Mesodermal cell (in vitro differentiated cells): ENCODE results near the gene FZD8.
A peak's percentile ranks its signal among the peaks of the same experiment; 100 is the strongest.

ENCODE experiments used
- H3K27ac ChIP-seq: 2 replicates; pipeline ENCODE4 v1.7.0; 2013; ENCODE audit warnings: mild to moderate bottlenecking, low read depth, low read length, moderate library complexity; ENCODE audit not compliant: severe bottlenecking
- H3K36me3 ChIP-seq: 2 replicates; pipeline ENCODE4 v1.7.1; 2013; ENCODE audit warnings: mild to moderate bottlenecking, low read length, moderate library complexity; ENCODE audit not compliant: control insufficient read depth, insufficient read depth
- H3K4me1 ChIP-seq: one replicate; pipeline ENCODE4 v1.7.1; 2013; ENCODE audit warnings: mild to moderate bottlenecking, low read length; ENCODE audit not compliant: insufficient read depth, control insufficient read depth, poor library complexity, severe bottlenecking
- H3K4me3 ChIP-seq: 2 replicates; pipeline ENCODE4 v1.7.0; 2013; ENCODE audit warnings: low read length, control low read depth, mild to moderate bottlenecking; ENCODE audit not compliant: insufficient read depth, poor library complexity, severe bottlenecking; ENCODE audit errors: extremely low read depth
- H3K9me3 ChIP-seq: 2 replicates; pipeline ENCODE4 v1.7.1; 2013; ENCODE audit warnings: mild to moderate bottlenecking, low read length, moderate library complexity; ENCODE audit not compliant: control insufficient read depth
- WGBS, 2 experiments: methylation state at CpG; one replicate each; pipeline ENCODE4 v1.1.5; 2013; ENCODE audit warnings: missing lambda C conversion rate in 2 of 2; ENCODE audit not compliant: insufficient coverage in 2 of 2; 5-methylcytosine and 5-hydroxymethylcytosine counted together

Gene FZD8

DNA sequence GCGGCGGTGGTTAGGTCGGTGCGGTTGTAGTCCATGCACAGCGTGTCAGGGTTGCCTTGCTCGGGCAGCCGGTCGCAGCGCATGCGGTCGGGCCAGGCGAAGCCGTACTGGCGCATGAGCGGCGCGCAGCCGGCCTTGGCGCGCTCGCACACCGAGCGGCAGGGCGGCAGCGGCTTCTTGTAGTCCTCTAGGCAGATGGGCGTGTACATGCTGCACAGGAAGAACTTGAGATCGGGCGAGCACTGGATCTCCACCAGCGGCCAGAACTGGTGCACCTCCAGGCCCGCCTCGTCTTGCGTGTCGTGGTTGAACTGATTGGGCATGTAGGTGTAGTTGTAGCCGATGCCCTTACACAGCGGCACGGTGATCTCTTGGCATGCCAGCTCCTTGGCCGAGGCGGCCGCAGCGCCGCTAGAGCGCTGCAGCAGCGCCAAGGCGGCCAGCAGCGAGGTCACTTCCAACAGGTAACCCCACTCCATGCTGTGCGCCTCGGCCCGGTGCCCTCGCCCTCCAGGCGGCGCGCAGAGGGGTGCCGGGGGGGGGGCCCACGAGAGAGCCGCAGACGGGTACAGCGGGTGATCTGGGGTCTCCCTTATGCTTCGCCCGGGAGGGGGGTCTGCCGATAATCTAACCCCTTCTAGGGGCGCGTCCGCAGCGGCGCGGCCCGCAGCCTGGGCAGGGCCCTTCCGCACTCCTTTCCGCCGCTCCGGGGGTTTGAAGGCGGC, 983 bp downstream of the FZD8 start:
- 0 to 1% methylated on average over 59 to 63 of the region's 72 CpGs for WGBS, 2 experiments
- Histone ChIP-seq H3K4me1 (peaks cover 22% of the 10 kb centered on the region), H3K27ac (no peak overlapping the region), H3K36me3 (no peaks in the 10 kb centered on the region), H3K4me3 (peak overlapping the region; percentile 74), H3K9me3 (no peaks in the 10 kb centered on the region)

DNA sequence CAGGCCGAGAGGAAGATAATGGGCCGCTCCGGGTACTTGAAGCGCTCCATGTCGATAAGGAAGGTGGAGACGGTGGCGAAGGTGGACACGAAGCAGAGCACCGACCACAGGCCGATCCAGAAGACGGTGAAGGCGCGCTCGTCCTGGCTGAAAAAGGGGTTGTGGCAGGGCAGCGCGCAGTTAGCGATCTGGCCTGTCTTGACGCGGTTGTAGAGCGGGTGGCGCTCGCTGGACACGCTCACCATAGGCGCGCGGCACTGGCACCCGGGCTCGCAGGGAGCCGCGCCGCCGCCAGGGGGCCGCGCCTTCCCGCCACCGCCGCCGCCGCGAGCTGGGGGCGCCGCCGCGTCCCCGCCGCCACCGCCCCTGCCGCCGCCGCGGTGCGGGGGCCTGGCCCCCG, 1.6 kb downstream of the FZD8 start:
- H3K27ac ChIP-seq: no peak overlapping the region
- peak overlapping the region; percentile 41 for H3K4me3 ChIP-seq
- 1% methylated on average over 46 to 53 of the region's 53 CpGs for WGBS, 2 experiments

DNA sequence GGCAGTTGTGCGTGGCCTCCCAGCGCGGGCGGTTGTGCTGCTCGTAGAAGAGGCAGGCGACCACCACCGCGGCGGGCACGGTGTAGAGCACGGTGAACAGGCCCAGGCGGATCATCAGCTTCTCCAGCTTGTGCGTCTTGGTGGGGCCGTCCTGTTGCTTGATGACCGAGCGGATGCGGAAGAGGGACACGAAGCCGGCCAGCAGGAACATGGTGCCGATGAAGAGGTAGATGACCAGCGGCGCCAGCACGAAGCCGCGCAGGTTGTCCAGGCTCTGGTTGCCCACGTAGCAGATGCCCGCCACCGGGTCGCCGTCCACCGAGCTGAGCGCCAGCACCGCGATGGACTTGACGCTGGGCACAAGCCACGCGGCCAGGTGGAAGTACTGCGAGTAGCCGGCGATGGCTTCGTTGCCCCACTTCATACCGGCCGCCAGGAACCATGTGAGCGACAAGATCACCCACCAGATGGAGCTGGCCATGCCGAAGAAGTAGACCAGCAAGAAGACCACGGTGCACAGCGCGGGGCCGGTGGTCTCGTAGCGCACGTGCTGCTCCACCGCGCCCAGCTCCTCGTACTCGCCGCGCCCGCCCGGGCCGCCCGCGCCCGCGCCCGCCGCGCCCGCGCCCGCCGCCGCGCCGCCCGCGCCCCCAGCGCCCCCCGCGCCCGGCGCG, 2.2 kb downstream of the FZD8 start:
- H3K36me3 ChIP-seq: no peaks in the 10 kb centered on the region
- 3 to 4% methylated on average over 59 to 64 of the region's 83 CpGs for WGBS, 2 experiments
- peaks cover 23% of the 10 kb centered on the region for H3K4me1 ChIP-seq
- no peak overlapping the region for H3K27ac ChIP-seq
- peak overlapping the region; percentile 41 for H3K4me3 ChIP-seq
- no peaks in the 10 kb centered on the region for H3K9me3 ChIP-seq

More for the DNA sequence above, 1.6 kb downstream of the FZD8 start:
- Histone ChIP-seq H3K4me1 (peaks cover 23% of the 10 kb centered on the region), H3K9me3 (no peaks in the 10 kb centered on the region), H3K36me3 (no peaks in the 10 kb centered on the region)

DNA sequence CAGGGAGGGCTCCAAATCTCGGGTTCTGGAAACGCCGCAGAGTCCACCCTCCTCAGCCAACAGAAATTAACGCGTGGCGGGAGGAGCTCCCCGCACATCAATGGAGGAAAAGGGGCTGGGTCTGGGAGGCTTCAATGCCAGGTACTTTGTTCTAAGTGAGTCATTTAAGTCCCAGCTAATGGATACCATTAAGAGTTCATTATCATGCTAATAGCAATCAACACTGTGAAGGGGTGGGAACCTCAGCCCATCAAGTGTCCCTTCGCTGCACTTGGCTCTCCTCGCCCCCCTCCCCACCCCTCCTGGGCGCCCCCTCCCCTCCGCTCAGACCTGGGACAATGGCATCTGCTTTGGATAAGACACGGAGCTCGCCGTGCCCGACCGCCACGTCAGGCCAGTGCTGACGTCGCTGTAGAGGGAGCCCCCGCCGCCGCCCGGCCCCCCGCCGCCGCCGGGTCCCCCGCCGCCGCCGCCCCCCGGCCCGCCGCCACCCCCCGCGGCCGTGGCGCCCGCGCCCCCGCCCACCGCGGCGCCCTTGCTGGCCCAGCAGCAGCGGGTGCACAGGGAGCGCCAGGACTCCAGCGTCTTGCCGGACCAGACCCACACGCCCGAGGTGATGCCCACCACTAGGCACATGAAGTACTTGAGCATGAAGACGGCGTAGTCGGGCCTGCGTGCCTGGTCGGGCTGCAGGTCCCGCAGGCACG, 2.9 kb downstream of the FZD8 start:
- H3K36me3 ChIP-seq: no peaks in the 10 kb centered on the region
- H3K4me3 ChIP-seq: peak overlapping the region; percentile 41
- 3 to 6% methylated on average over 11 to 18 of the region's 57 CpGs for WGBS, 2 experiments
- no peak overlapping the region for H3K27ac ChIP-seq
- peaks cover 23% of the 10 kb centered on the region for H3K4me1 ChIP-seq
- H3K9me3 ChIP-seq: no peaks in the 10 kb centered on the region

DNA sequence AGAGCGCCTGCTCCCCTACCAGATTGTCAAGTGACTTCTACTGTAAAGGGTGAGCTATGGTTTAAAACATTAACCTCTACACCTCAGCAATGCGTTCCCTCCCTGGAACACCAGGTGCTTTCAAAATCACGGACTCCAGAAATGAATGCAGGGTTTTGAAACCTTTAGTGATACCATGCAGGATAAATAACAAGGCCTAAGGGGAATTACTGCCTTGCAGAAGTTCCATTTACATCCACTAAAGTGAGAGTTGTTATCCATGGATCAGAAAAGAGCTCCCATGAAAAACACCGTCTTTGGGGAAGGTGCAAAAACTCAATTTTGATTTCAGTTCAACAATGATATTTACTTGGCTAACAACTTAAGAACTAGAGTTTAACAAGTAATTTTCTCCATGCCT, 4.0 kb downstream of the FZD8 start:
- H3K36me3 ChIP-seq: no peaks in the 10 kb centered on the region
- no peak overlapping the region for H3K27ac ChIP-seq
- H3K4me3 ChIP-seq: peak overlapping the region; percentile 41
- H3K9me3 ChIP-seq: no peaks in the 10 kb centered on the region
- peaks cover 18% of the 10 kb centered on the region for H3K4me1 ChIP-seq
- 18 to 80% methylated on average over 1 to 2 of the region's 4 CpGs for WGBS, 2 experiments

DNA sequence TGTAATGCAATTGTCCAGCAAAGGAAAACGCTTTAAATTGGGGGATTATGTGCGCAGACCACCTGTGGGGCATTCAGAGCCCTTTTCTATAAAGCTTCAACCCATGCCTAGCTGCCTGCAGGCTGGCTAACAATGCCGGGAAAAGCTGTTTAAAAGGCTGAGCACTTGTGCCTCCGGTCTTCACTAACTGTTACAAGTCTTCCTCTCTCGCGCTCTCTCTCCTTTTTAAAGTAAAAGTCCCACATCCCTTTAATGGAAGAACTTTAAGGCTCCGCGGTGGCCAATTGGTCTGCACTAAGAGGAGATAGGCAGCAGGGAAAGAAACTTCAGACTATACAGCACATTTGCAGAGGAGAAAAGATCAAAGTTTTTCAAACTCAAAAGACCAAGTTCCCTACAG, 4.6 kb downstream of the FZD8 start:
- no peaks in the 10 kb centered on the region for H3K36me3 ChIP-seq
- peak overlapping the region; percentile 41 for H3K4me3 ChIP-seq
- H3K4me1 ChIP-seq: peaks cover 18% of the 10 kb centered on the region
- H3K9me3 ChIP-seq: no peaks in the 10 kb centered on the region
- no peak overlapping the region for H3K27ac ChIP-seq
- WGBS, 2 experiments: 0% methylated on average over 3 of the region's 8 CpGs

DNA sequence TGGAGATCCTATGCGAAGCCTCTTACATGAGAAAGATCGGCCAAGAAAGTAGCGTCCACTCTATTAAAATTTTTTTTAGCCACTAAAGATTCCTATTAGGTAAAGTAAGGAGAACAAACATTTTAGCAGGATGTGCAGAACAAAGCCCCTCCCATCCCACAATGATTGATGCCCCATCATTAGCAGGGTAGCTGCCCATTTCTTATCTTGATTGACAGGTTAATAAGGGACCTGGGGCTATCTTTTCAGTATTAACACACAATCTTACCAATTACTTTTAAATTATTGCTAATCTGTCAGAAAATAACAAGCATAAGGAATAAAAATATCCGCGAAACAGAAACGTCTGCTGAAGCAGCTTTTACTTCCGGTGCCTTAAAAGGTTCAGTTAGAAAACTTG, 5.1 kb downstream of the FZD8 start:
- Histone ChIP-seq H3K4me3 (peak overlapping the region; percentile 41), H3K36me3 (no peaks in the 10 kb centered on the region), H3K9me3 (no peaks in the 10 kb centered on the region), H3K4me1 (peaks cover 18% of the 10 kb centered on the region), H3K27ac (no peak overlapping the region)
- WGBS, 2 experiments: 12 to 50% methylated on average over 1 to 4 of the region's 7 CpGs

DNA sequence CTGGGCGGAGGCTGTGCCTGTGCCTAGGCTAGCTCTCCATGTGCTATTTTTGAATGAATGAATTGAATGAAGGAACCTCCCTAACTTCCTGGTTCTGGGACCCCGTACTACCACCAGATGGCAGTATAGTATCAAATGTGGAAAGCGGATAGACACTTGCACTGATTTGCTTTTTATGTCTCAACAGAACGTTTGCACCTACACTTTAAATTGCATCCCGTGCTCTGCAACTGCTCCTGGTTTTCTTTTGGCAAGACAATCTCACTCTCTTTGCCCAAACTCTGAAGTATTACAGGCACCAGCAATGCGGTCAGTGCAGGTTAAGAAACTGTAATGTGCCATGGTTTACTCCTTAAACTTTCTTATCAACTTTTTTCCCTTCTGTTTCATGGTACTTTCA, 6.5 kb downstream of the FZD8 start:
- 7 to 25% methylated on average over 3 to 6 of the region's 6 CpGs for whole genome bisulfite sequencing, 2 experiments
- no peaks in the 10 kb centered on the region for H3K36me3 ChIP-seq
- peaks cover 18% of the 10 kb centered on the region for H3K4me1 ChIP-seq
- H3K4me3 ChIP-seq: no peak overlapping the region
- no peak overlapping the region for H3K27ac ChIP-seq
- H3K9me3 ChIP-seq: no peaks in the 10 kb centered on the region

DNA sequence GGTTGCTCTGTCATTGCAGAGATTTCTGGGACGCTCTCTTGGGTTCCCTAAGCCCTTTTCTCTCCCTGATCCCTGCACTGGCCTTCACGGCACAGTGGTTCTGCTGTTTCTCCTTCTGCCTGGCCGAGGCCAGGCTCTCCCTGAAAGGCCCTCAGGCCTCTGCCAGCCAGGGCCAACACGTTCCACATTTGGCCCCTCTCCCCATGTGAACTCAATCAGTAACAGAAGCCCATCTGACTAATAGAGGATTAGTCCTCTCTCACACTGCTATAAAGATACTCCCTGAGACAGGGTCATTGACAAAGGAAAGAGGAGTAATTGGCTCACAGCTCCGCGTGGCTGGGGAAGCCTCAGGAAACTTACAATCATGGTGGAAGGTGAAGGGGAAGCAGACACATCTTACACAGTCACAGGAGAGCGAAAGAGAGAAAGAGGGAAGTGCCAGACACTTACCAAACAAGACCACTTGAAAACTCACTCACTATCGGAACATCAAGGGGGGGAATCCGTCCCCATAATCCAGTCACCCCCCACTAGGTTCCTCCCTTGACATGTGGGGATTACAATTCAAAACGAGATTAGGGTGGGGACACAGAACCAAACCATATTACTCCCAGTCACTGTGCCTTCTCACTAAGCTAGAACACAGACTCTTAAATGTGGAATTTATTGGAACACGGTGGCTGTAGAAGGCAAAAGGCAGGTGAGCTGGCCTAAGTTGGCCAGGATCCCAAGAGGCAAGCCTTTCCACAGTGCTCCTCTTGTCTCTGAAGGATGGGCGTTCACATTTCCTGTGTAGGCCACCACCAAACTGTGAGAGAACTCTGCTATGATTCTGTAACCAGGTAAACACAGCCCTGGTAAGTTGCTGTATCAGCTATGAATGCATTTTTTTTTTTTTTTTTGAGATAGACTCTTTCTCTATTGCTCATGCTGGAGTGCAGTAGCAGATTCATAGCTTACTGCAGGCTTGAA, 8.8 kb downstream of the FZD8 start:
- Histone ChIP-seq H3K9me3 (no peaks in the 10 kb centered on the region), H3K4me1 (peaks cover 15% of the 10 kb centered on the region), H3K27ac (no peak overlapping the region), H3K36me3 (no peaks in the 10 kb centered on the region), H3K4me3 (no peak overlapping the region)
- WGBS, 2 experiments: 81 to 84% methylated on average over 5 to 6 of the region's 12 CpGs

DNA sequence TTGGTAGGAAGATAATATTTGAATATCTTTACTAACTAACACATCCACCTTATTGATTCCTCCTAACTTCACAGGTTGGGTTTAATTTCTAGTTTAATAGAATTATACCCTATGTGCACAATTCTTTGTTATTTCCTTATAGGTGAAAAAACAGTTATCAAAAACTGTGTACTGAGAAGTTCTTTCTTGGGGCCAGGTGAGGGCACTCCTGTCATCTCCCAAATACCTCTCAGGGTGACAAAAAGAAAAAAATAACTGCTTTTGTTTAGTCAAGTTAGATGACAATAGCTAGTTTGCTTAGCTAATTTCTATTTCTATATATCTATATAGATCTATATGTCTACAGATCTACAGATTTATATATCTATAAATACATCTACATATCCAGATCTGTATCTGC, 10.1 kb downstream of the FZD8 start:
- H3K36me3 ChIP-seq: no peaks in the 10 kb centered on the region
- H3K9me3 ChIP-seq: no peaks in the 10 kb centered on the region
- H3K4me1 ChIP-seq: peaks cover 8% of the 10 kb centered on the region
- no peak overlapping the region for H3K4me3 ChIP-seq
- H3K27ac ChIP-seq: no peak overlapping the region
